HepG2 (cell line): ENCODE measurements around the gene NFKB2. TPM values are rescaled to one million over a fixed set of nuclear protein-coding genes. Genes with fewer than 3 reads are reported as not detected.
A peak's percentile ranks its signal among the peaks of the same experiment; 100 is the strongest.

ENCODE experiments used
- ADNP ChIP-seq: sonication (generic); formaldehyde crosslinking; IDR thresholded peaks from 2 replicates; pipeline ENCODE4 v1.4.0; 2020; ENCODE audit warnings: missing genetic modification reagents
- AGO2 ChIP-seq: fragments of 200-400 bp; formaldehyde crosslinking; optimal IDR thresholded peaks from 2 replicates; pipeline ENCODE3; 2017; ENCODE audit warnings: mild to moderate bottlenecking, low read depth, low read length, moderate library complexity
- CENPT ChIP-seq: sonication (generic); formaldehyde crosslinking; IDR thresholded peaks from 2 replicates; pipeline ENCODE4 v1.8.0; 2022; ENCODE audit warnings: low read depth, mild to moderate bottlenecking, moderate library complexity, missing genetic modification reagents
- CERS6 ChIP-seq: sonication (generic); formaldehyde crosslinking; IDR thresholded peaks from 2 replicates; pipeline ENCODE4 v1.5.0; 2020; ENCODE audit warnings: missing genetic modification reagents
- HOMEZ ChIP-seq: IDR thresholded peaks from 2 replicates; pipeline ENCODE4 v1.6.1; 2016; ENCODE audit warnings: low read depth
- KDM6A ChIP-seq: IDR thresholded peaks from 2 replicates; pipeline ENCODE4 v1.6.1; 2016; ENCODE audit warnings: low read depth
- MED1 ChIP-seq: sonication (generic); formaldehyde crosslinking; IDR thresholded peaks from 2 replicates; pipeline ENCODE4 v1.4.0; 2020; ENCODE audit warnings: missing genetic modification reagents
- NONO ChIP-seq, 2 experiments: fragments of 450-650 bp in 1 of 2; sonication (generic) in 1 of 2; formaldehyde crosslinking in 1 of 2; IDR thresholded peaks in 1 of 2; conservative IDR thresholded peaks in 1 of 2; 2 replicates each; pipeline versions ENCODE4 v1.6.1 to v1.8.0; 2017 to 2022; ENCODE audit warnings: mild to moderate bottlenecking in 1 of 2, missing genetic modification reagents in 1 of 2, moderate library complexity in 1 of 2
- POLR2AphosphoS2 ChIP-seq: IDR thresholded peaks from 2 replicates; pipeline ENCODE4 v1.6.1; 2011; ENCODE audit warnings: low read depth, low read length, improper control_type of control experiment
- ZC3H4 ChIP-seq: sonication (generic); formaldehyde crosslinking; IDR thresholded peaks from 2 replicates; pipeline ENCODE4 v1.4.0; 2020; ENCODE audit warnings: missing genetic modification reagents, borderline replicate concordance
- ZNF207 ChIP-seq: fragments of 450-650 bp; IDR thresholded peaks from 2 replicates; pipeline ENCODE4 v1.6.1; 2016; ENCODE audit warnings: antibody characterized with exemption, borderline replicate concordance
- ZNF296 ChIP-seq: sonication (generic); formaldehyde crosslinking; conservative IDR thresholded peaks from 2 replicates; pipeline ENCODE4 v1.5.0; 2020; ENCODE audit warnings: mild to moderate bottlenecking, missing genetic modification reagents
- ZNF350 ChIP-seq: sonication (generic); formaldehyde crosslinking; IDR thresholded peaks from 2 replicates; pipeline ENCODE4 v1.4.0; 2020; ENCODE audit warnings: mild to moderate bottlenecking, low read depth, missing genetic modification reagents, borderline replicate concordance
- polyA plus RNA-seq, 8 experiments: library from polyadenylated mRNA; depleted of rRNA in 3 of 8; stranded (reverse) in 7 of 8; unstranded in 1 of 8; fragments of >200 nt; fragmentation: Illumina TruSeq in 4 of 8; extraction: Trizol in 4 of 8; gene quantifications; 2 replicates each; pipeline versions ENCODE4 v1.2.1 to v1.2.3, GENCODE V29; 2011 to 2016; ENCODE audit warnings: low read depth in 4 of 8, missing spikeins in 1 of 8, mixed read lengths in 1 of 8; ENCODE audit not compliant: insufficient read depth in 1 of 8
- total RNA-seq, 5 experiments: library from RNA; depleted of rRNA; stranded (reverse); fragments of >200 nt; fragmentation: Illumina TruSeq; extraction: Trizol; gene quantifications; 2 replicates each; pipeline ENCODE4 v1.2.3, GENCODE V29; 2016; ENCODE audit warnings: low read depth in 1 of 5
- TF ChIP-seq, protein P1 (sequence below): sonication (generic); formaldehyde crosslinking; IDR thresholded peaks from 2 replicates; pipeline ENCODE4 v1.4.0; 2020; ENCODE audit warnings: mild to moderate bottlenecking, missing genetic modification reagents
- TF ChIP-seq, protein P2 (sequence below): sonication (generic); formaldehyde crosslinking; IDR thresholded peaks from 2 replicates; pipeline ENCODE4 v1.4.0; 2020; ENCODE audit warnings: missing genetic modification reagents

NFKB2 gene
- total and polyA plus RNA-seq, 2 of the 13 experiments (the other 11 are each of a cell fraction or from before 2014, with no cell fraction given), result 7.7 to 12.5 TPM

- TF ChIP-seq, protein P1, sequence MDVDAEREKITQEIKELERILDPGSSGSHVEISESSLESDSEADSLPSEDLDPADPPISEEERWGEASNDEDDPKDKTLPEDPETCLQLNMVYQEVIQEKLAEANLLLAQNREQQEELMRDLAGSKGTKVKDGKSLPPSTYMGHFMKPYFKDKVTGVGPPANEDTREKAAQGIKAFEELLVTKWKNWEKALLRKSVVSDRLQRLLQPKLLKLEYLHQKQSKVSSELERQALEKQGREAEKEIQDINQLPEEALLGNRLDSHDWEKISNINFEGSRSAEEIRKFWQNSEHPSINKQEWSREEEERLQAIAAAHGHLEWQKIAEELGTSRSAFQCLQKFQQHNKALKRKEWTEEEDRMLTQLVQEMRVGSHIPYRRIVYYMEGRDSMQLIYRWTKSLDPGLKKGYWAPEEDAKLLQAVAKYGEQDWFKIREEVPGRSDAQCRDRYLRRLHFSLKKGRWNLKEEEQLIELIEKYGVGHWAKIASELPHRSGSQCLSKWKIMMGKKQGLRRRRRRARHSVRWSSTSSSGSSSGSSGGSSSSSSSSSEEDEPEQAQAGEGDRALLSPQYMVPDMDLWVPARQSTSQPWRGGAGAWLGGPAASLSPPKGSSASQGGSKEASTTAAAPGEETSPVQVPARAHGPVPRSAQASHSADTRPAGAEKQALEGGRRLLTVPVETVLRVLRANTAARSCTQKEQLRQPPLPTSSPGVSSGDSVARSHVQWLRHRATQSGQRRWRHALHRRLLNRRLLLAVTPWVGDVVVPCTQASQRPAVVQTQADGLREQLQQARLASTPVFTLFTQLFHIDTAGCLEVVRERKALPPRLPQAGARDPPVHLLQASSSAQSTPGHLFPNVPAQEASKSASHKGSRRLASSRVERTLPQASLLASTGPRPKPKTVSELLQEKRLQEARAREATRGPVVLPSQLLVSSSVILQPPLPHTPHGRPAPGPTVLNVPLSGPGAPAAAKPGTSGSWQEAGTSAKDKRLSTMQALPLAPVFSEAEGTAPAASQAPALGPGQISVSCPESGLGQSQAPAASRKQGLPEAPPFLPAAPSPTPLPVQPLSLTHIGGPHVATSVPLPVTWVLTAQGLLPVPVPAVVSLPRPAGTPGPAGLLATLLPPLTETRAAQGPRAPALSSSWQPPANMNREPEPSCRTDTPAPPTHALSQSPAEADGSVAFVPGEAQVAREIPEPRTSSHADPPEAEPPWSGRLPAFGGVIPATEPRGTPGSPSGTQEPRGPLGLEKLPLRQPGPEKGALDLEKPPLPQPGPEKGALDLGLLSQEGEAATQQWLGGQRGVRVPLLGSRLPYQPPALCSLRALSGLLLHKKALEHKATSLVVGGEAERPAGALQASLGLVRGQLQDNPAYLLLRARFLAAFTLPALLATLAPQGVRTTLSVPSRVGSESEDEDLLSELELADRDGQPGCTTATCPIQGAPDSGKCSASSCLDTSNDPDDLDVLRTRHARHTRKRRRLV (CRISPR knock-in tag), result 0 out of 2 replicates have a peak, but pooled peaks have one; percentile 37
- TF ChIP-seq HOMEZ, result 0 out of 2 replicates have a peak, but pooled peaks have one; percentile 20
- TF ChIP-seq CERS6 (CRISPR knock-in tag), result no peak
- TF ChIP-seq MED1, result peak; percentile 75
- TF ChIP-seq ZNF296 (CRISPR knock-in tag), result peak; percentile 74; the same call in 1 of the 2 replicates
- TF ChIP-seq ZNF350 (CRISPR knock-in tag), result peak; percentile 91; the same call in 1 of the 2 replicates
- TF ChIP-seq KDM6A (CRISPR knock-in tag), result no peak
- no peak for TF ChIP-seq ADNP
- TF ChIP-seq, protein P2, sequence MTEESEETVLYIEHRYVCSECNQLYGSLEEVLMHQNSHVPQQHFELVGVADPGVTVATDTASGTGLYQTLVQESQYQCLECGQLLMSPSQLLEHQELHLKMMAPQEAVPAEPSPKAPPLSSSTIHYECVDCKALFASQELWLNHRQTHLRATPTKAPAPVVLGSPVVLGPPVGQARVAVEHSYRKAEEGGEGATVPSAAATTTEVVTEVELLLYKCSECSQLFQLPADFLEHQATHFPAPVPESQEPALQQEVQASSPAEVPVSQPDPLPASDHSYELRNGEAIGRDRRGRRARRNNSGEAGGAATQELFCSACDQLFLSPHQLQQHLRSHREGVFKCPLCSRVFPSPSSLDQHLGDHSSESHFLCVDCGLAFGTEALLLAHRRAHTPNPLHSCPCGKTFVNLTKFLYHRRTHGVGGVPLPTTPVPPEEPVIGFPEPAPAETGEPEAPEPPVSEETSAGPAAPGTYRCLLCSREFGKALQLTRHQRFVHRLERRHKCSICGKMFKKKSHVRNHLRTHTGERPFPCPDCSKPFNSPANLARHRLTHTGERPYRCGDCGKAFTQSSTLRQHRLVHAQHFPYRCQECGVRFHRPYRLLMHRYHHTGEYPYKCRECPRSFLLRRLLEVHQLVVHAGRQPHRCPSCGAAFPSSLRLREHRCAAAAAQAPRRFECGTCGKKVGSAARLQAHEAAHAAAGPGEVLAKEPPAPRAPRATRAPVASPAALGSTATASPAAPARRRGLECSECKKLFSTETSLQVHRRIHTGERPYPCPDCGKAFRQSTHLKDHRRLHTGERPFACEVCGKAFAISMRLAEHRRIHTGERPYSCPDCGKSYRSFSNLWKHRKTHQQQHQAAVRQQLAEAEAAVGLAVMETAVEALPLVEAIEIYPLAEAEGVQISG (CRISPR knock-in tag), result peak; percentile 97
- TF ChIP-seq AGO2, result peak; percentile 37
- no peak for TF ChIP-seq NONO (IDR thresholded peaks at IDR 0.05)
- peak; percentile 91 for TF ChIP-seq NONO (CRISPR knock-in tag; conservative IDR thresholded peaks at IDR 0.05)
- TF ChIP-seq ZNF207, result no peak
- peak; percentile 70; the same call in 1 of the 2 replicates for TF ChIP-seq CENPT (CRISPR knock-in tag)
- peak; percentile 85 for TF ChIP-seq POLR2AphosphoS2
- peak; percentile 16; the same call in 1 of the 2 replicates for TF ChIP-seq ZC3H4 (CRISPR knock-in tag)
Measured at GRCh38 chr10:102420714-102421506, 25.4 kb downstream of the NFKB2 start, which contains the start of gene FBXL15 (continued).
